A549 (cell line): ENCODE data around the gene PLPP2. TPM values are rescaled to one million over a fixed set of nuclear protein-coding genes. Genes with fewer than 3 reads are reported as not detected.

ENCODE experiments used
- ATAC-seq, 2 experiments: fragments of 200-7000 bp in 1 of 2; fragments of >200 bp in 1 of 2; cut with Nextera tagmentation in 1 of 2; cut with Tn5 transposase in 1 of 2; 3 replicates each; pipeline versions ENCODE4 v1.8.0 to v1.9.1; 2018 to 2020; ENCODE audit warnings: mild to moderate bottlenecking in 1 of 2, moderate library complexity in 1 of 2
- CTCF ChIA-PET: fragments of 300-600 bp; sonication (Branson Sonifier 250); formaldehyde crosslinking; extraction: SDS; loops from one replicate; lab custom pipeline; 2021; ENCODE audit warnings: antibody characterized with exemption, inconsistent platforms; lab: Yijun Ruan, JAX
- POLR2A ChIA-PET: fragments of 350-600 bp; formaldehyde crosslinking; extraction: SDS; loops from one replicate; lab custom pipeline; 2021; ENCODE audit warnings: antibody characterized with exemption, inconsistent platforms; lab: Yijun Ruan, JAX
- DNase-seq, 2 experiments: peaks; one replicate each; pipeline versions ENCODE4 v3.0.0 to v3.0.0-alpha.2; 2011 to 2016; ENCODE audit warnings: low read depth in 1 of 2, low spot score in 1 of 2
- FAIRE-seq: peaks from 2 replicates; lab custom pipeline; 2011; peaks lifted over from hg19 to GRCh38; lab: Jason Lieb, UNC
- H3K27ac ChIP-seq, 2 experiments: fragments of >200 bp; sonication (Bioruptor Twin); formaldehyde crosslinking; 3 replicates each; pipeline ENCODE4 v1.5.1; 2016 to 2017
- H3K4me1 ChIP-seq: fragments of >200 bp; sonication (Bioruptor Twin); formaldehyde crosslinking; 3 replicates; pipeline ENCODE4 v1.6.1; 2016
- H3K4me2 ChIP-seq: fragments of >200 bp; sonication (Bioruptor Twin); formaldehyde crosslinking; 3 replicates; pipeline ENCODE4 v1.6.1; 2016
- H3K4me3 ChIP-seq: fragments of >200 bp; sonication (Bioruptor Twin); formaldehyde crosslinking; 3 replicates; pipeline ENCODE4 v1.5.1; 2016
- H3K9me3 ChIP-seq: fragments of >200 bp; sonication (Bioruptor Twin); formaldehyde crosslinking; 3 replicates; pipeline ENCODE4 v1.6.1; 2016
- CBX8 ChIP-seq: fragments of 200-600 bp; sonication (generic); IDR thresholded peaks from 2 replicates; pipeline ENCODE4 v1.6.1; 2016
- CEBPB ChIP-seq, 2 experiments: fragments of >200 bp in 1 of 2; sonication (Bioruptor Twin) in 1 of 2; formaldehyde crosslinking in 1 of 2; IDR thresholded peaks; 2 replicates each; pipeline ENCODE4 v1.6.1; 2012 to 2016
- ESRRA ChIP-seq: fragments of 150-350 bp; IDR thresholded peaks from 2 replicates; pipeline ENCODE4 v1.6.1; 2014; ENCODE audit warnings: mild to moderate bottlenecking, low read length, borderline replicate concordance
- FOSB ChIP-seq: fragments of 250-450 bp; sonication (Bioruptor Pico); IDR thresholded peaks from 2 replicates; pipeline ENCODE4 v1.5.0; 2020; ENCODE audit warnings: mild to moderate bottlenecking, moderate library complexity
- FOSL2 ChIP-seq, 2 experiments: fragments of 450-650 bp in 1 of 2; fragments of >200 bp in 1 of 2; sonication (Bioruptor Twin) in 1 of 2; formaldehyde crosslinking; IDR thresholded peaks; 2 replicates each; pipeline versions ENCODE4 v1.5.0 to v1.6.1; 2016 to 2020; ENCODE audit warnings: mild to moderate bottlenecking in 1 of 2, moderate library complexity in 1 of 2
- FOXS1 ChIP-seq: fragments of 250-450 bp; sonication (Bioruptor Pico); IDR thresholded peaks from 2 replicates; pipeline ENCODE4 v1.5.0; 2020; ENCODE audit warnings: mild to moderate bottlenecking, moderate library complexity
- GATA3 ChIP-seq: IDR thresholded peaks from 2 replicates; pipeline ENCODE4 v1.6.1; 2012; ENCODE audit warnings: borderline replicate concordance
- HOXA7 ChIP-seq: fragments of 250-450 bp; sonication (Bioruptor Pico); IDR thresholded peaks from 2 replicates; pipeline ENCODE4 v1.5.0; 2020; ENCODE audit warnings: mild to moderate bottlenecking, moderate library complexity
- HOXB5 ChIP-seq: fragments of 250-450 bp; sonication (Bioruptor Pico); IDR thresholded peaks from 2 replicates; pipeline ENCODE4 v1.5.0; 2020; ENCODE audit warnings: mild to moderate bottlenecking, moderate library complexity
- KDM1A ChIP-seq: fragments of 200-600 bp; sonication (generic); IDR thresholded peaks from 2 replicates; pipeline ENCODE4 v1.6.1; 2016; ENCODE audit warnings: low read depth, mild to moderate bottlenecking
- NFE2L2 ChIP-seq: fragments of 150-350 bp; conservative IDR thresholded peaks from 2 replicates; pipeline ENCODE4 v1.6.1; 2014; ENCODE audit warnings: low read length
- NPAS2 ChIP-seq: fragments of 250-450 bp; sonication (Bioruptor Pico); IDR thresholded peaks from 2 replicates; pipeline ENCODE4 v1.8.0; 2022; ENCODE audit warnings: mild to moderate bottlenecking, moderate library complexity, borderline replicate concordance
- RCOR1 ChIP-seq: fragments of 150-350 bp; IDR thresholded peaks from 2 replicates; pipeline ENCODE4 v1.6.1; 2014; ENCODE audit warnings: antibody characterized with exemption, low read length, low read depth
- RFX5 ChIP-seq: fragments of 450-650 bp; IDR thresholded peaks from 2 replicates; pipeline ENCODE4 v1.7.1; 2014; ENCODE audit warnings: antibody characterized with exemption, mild to moderate bottlenecking, moderate library complexity
- SMC3 ChIP-seq: fragments of >200 bp; sonication (Bioruptor Twin); formaldehyde crosslinking; IDR thresholded peaks from 3 replicates; pipeline ENCODE4 v1.6.1; 2018; ENCODE audit warnings: inconsistent platforms
- TFCP2L1 ChIP-seq: fragments of 250-450 bp; sonication (Bioruptor Pico); IDR thresholded peaks from 2 replicates; pipeline ENCODE4 v1.5.0; 2021; ENCODE audit warnings: mild to moderate bottlenecking
- ZC3H11A ChIP-seq: fragments of 450-650 bp; IDR thresholded peaks from 2 replicates; pipeline ENCODE4 v1.6.1; 2014; ENCODE audit warnings: antibody characterized with exemption, mild to moderate bottlenecking
- ZFP36 ChIP-seq: fragments of 450-650 bp; IDR thresholded peaks from 2 replicates; pipeline ENCODE4 v1.6.1; 2014; ENCODE audit warnings: borderline replicate concordance; ENCODE audit not compliant: partially characterized antibody
- ZNF302 ChIP-seq: fragments of 250-450 bp; sonication (Bioruptor Pico); IDR thresholded peaks from 2 replicates; pipeline ENCODE4 v1.9.0; 2021; ENCODE audit warnings: inconsistent platforms, mild to moderate bottlenecking, moderate library complexity
- WGBS: methylation state at CpG from one replicate; pipeline ENCODE4 v1.1.6; 2017; ENCODE audit errors: missing lambda C conversion rate; 5-methylcytosine and 5-hydroxymethylcytosine counted together
- polyA plus RNA-seq, 4 experiments: library from polyadenylated mRNA; depleted of rRNA in 3 of 4; stranded (reverse); fragments of >200 nt; fragmentation: RNase III in 1 of 4; extraction: RNeasy Plus Mini Kit Qiagen cat#74134 plus additional on column Dnase treatment in 1 of 4; gene quantifications; 2 replicates in 3 of 4; 3 replicates in 1 of 4; pipeline ENCODE4 v1.2.3, GENCODE V29; 2011 to 2017
- TF ChIP-seq, protein P1 (sequence below): IDR thresholded peaks from 2 replicates; pipeline ENCODE4 v1.6.1; 2012; ENCODE audit warnings: low read depth, borderline replicate concordance
- TF ChIP-seq, protein P2 (sequence below): fragments of >200 bp; sonication (Bioruptor Twin); formaldehyde crosslinking; IDR thresholded peaks from 2 replicates; pipeline ENCODE4 v1.6.1; 2016
- TF ChIP-seq, protein P3 (sequence below): IDR thresholded peaks from 2 replicates; pipeline ENCODE4 v1.6.1; 2012

Gene PLPP2
- polyA plus RNA-seq, 2 of the 4 experiments (the other 2 are of a cell fraction): 44.2 to 100 TPM

DNA sequence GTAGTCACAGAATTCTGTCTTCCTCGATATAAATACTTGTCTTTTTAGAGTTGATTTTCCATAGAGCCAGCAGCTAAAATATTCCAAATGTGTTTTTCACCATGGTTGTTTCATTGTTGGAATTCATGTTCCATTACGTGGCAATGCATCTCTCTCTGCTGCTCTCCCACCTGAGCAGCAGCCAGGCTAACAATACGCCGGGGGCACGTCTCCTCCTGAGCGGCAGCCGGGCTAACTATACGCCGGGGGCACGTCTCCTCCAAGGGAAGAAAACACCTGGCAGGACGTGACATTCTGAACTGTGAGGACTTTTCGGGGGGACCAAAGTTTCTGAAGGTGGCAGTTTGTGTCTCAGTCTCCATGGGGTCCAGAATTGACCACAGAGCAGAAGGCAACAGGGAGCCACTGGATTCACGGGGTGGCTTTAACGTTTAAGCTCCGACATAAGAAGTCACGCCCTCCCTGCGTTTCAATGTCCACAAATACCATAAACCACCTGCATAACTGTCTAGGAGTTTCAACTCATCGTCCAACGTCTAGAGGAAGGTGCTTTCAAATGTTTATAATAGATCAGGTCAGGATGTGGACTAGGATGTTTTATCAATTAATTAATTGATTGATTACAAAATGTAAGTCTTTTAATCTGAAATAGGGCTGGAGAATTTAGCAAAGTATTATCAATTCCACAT lies 15.1 kb downstream of the PLPP2 start:
- no peak for DNase-seq
- ChIA-PET POLR2A (no interaction called here), CTCF (interaction anchor here (0.5 kb wide), 1 partner anchor 10 kb away, joined by 3 read pairs; no protein-coding TSS in a partner anchor)
- 92% methylated on average over 19 of the region's 19 CpGs for WGBS
- H3K4me2 ChIP-seq: no peak overlapping the region
- H3K4me1 ChIP-seq: no peaks in the 10 kb centered on the region
- H3K4me3 ChIP-seq: no peak overlapping the region
- no peak overlapping the region for H3K27ac ChIP-seq
- ATAC-seq: no peak
- no peaks in the 10 kb centered on the region for H3K9me3 ChIP-seq
- TF ChIP-seq, protein P1, sequence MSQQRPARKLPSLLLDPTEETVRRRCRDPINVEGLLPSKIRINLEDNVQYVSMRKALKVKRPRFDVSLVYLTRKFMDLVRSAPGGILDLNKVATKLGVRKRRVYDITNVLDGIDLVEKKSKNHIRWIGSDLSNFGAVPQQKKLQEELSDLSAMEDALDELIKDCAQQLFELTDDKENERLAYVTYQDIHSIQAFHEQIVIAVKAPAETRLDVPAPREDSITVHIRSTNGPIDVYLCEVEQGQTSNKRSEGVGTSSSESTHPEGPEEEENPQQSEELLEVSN: no peak
- TF ChIP-seq FOSL2 (IDR thresholded peaks at IDR 0.05) (no peak), FOSL2 (CRISPR knock-in tag; IDR thresholded peaks at IDR 0.05) (no peak), KDM1A (no peak), ZNF302 (CRISPR knock-in tag) (no peak)
- FAIRE-seq: no peak

DNA sequence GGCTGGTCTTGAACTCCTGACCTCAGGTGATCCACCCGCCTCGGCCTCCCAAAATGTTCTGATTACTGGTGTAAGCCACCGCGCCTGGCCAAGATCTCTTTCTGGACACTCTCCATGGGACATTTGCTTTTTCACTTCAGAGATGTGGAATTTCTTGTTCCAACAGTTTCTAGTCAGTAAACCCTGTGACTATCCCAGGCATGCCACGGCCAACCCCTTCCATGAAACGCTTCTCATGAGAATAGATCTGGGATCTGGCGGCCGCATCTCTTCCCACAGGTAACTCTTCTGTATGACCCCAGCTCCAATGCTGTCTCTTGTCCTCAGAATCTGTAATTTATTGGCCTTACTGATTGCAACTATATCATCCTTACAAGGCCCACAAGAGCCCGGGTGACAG lies 16.2 kb downstream of the PLPP2 start:
- CTCF ChIA-PET: no interaction called here
- Histone ChIP-seq H3K4me2 (no peak overlapping the region), H3K4me1 (no peaks in the 10 kb centered on the region), H3K9me3 (no peaks in the 10 kb centered on the region), H3K4me3 (no peak overlapping the region), H3K27ac (no peak overlapping the region)
- 94% methylated on average over 9 of the region's 9 CpGs for WGBS
- no peak for FAIRE-seq
- POLR2A ChIA-PET: no interaction called here
- no peak for DNase-seq
- ATAC-seq: no peak
- no peak for TF ChIP-seq ZNF302 (CRISPR knock-in tag)
- no peak for TF ChIP-seq ZC3H11A

DNA sequence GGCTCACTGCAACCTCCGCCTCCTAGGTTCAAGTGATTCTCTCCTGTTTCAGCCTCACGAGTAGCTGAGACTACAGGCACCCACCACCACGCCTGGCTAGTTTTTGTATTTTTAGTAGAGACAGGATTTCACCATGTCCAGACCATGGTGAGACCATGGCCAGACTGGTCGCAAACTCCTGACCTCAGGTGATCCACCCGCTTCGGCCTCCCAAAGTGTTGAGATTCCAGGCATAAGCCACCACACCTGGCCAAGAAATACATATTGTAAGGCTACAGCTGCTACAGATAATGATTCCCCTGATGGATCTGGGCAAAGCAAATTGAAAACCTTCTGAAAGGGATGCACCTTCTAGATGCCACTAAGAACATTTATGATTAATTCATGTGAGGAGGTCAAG lies 17.8 kb downstream of the PLPP2 start:
- 87% methylated on average over 3 of the region's 6 CpGs for WGBS
- H3K4me3 ChIP-seq: no peak overlapping the region
- DNase-seq (no peak), FAIRE-seq (no peak), ATAC-seq (no peak)
- H3K27ac ChIP-seq: no peak overlapping the region
- no peaks in the 10 kb centered on the region for H3K4me1 ChIP-seq
- H3K4me2 ChIP-seq: no peak overlapping the region
- POLR2A ChIA-PET: no interaction called here
- no peaks in the 10 kb centered on the region for H3K9me3 ChIP-seq
- TF ChIP-seq ZFP36: no peak
- TF ChIP-seq KDM1A: no peak
- TF ChIP-seq ZC3H11A: no peak
- TF ChIP-seq FOXS1 (CRISPR knock-in tag): no peak
- no peak for TF ChIP-seq HOXB5 (CRISPR knock-in tag)
- TF ChIP-seq CEBPB (IDR thresholded peaks at IDR 0.05): no peak
- no peak for TF ChIP-seq SMC3
- no peak for TF ChIP-seq FOSB (CRISPR knock-in tag)
- TF ChIP-seq NPAS2 (CRISPR knock-in tag): no peak
- TF ChIP-seq GATA3: no peak
- TF ChIP-seq NFE2L2: no peak
- TF ChIP-seq, protein P2, sequence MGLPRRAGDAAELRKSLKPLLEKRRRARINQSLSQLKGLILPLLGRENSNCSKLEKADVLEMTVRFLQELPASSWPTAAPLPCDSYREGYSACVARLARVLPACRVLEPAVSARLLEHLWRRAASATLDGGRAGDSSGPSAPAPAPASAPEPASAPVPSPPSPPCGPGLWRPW: no peak
- no peak for TF ChIP-seq RCOR1
- no peak for TF ChIP-seq CBX8
- TF ChIP-seq HOXA7 (CRISPR knock-in tag): no peak
- TF ChIP-seq, protein P3, sequence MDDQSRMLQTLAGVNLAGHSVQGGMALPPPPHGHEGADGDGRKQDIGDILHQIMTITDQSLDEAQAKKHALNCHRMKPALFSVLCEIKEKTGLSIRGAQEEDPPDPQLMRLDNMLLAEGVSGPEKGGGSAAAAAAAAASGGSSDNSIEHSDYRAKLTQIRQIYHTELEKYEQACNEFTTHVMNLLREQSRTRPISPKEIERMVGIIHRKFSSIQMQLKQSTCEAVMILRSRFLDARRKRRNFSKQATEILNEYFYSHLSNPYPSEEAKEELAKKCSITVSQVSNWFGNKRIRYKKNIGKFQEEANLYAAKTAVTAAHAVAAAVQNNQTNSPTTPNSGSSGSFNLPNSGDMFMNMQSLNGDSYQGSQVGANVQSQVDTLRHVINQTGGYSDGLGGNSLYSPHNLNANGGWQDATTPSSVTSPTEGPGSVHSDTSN: no peak
- TF ChIP-seq RFX5: no peak
- TF ChIP-seq ESRRA: no peak
- TF ChIP-seq TFCP2L1: no peak
- CTCF ChIA-PET: no interaction called here
